Heart left ventricle (tissue), 13 donors: Measurements from ENCODE around the gene RAB11FIP2.

Source experiments
- CTCF ChIP-seq, 12 donors: fragments of 200-600 bp; sonication (generic) in 4 of 12; IDR thresholded peaks; one replicate each; pipeline versions ENCODE4 v1.5.0 to v1.8.0; 2018 to 2022; ENCODE audit warnings: antibody characterized with exemption in 12 of 12, mild to moderate bottlenecking in 5 of 12
- POLR2A ChIP-seq, 2 donors: fragments of 450-650 bp; IDR thresholded peaks; one replicate each; pipeline ENCODE4 v1.6.1; 2017; ENCODE audit warnings: antibody characterized with exemption in 2 of 2, mild to moderate bottlenecking in 2 of 2, moderate library complexity in 2 of 2
- donor health status: ischemic (EF 13 %, LVEDD 7.1; RV severe dilation, severe dysfunction).
- donor health status: DM: no; HTN: yes; CAD: no.
- donor health status: DM: no; HTN: no; CAD: no.
- donor health status: ischemic (EF 25% LVEDD 6.9; RV normal size, moderate dysfunction).
- donor health status: ischemic (EF 25% LVEDD 5.7; RV mildly dilated, moderate dysfunction).
- donor health status: ischemic (EF 35%, LVEDD 5.7; RV mildly dilated, moderate dysfunction).
- donor health status: nonischemic (EF 11% LVEDD 7.7; RV severe dilation, severe dysfunction).
- donor health status: DM: yes; HTN: yes; CAD: no.
- donor health status: PGD.
- donor health status: ischemic (EF 29% LVEDD 5.4; RV normal size, mild dysfunction).
- donor health status: nonischemic (EF 23%, LVEDD 6.1; RV moderate dilation, normal function).

DNA sequence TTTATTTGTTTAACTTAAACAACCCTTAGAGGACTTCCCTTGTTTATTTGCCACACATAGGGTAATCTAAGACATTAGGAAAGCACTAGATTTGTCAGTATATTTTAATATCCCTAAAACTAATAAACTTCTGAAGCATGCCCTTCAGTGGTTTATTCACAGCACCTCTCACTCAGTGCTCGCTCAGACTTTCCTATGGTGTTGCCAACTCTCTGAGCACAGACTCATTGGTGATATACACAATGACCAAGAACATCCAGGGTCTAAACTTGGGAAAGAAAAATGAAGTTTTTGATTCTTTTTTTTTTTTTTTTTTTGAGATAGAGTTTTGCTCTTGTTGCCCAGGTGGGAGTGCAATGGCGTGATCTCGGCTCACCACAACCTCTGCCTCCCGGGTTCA, 82.2 kb downstream of the RAB11FIP2 start:
- TF ChIP-seq POLR2A (IDR thresholded peaks at IDR 0.05) (no peak), CTCF (IDR thresholded peaks at IDR 0.05) (no peak)
